H1 (cell line): ENCODE measurements around the gene CGNL1. TPM values are rescaled to one million over a fixed set of nuclear protein-coding genes. Genes with fewer than 3 reads are reported as not detected.

ENCODE experiments used
- CTCF ChIA-PET: fragments of 300-600 bp; sonication (Branson Sonifier 250); formaldehyde crosslinking; loops from one replicate; lab custom pipeline; 2021; ENCODE audit not compliant: partially characterized antibody; lab: Charles Lee
- POLR2A ChIA-PET: fragments of 300-600 bp; sonication (Branson Sonifier 250); formaldehyde crosslinking; loops from one replicate; lab custom pipeline; 2021; ENCODE audit warnings: inconsistent platforms; ENCODE audit not compliant: partially characterized antibody; lab: Charles Lee
- DNase-seq, 2 experiments: peaks; one replicate each; pipeline versions ENCODE4 v3.0.0 to v3.0.0-alpha.2; 2010 to 2022; ENCODE audit warnings: low spot score in 2 of 2, low read depth in 1 of 2, mixed read lengths in 1 of 2
- FAIRE-seq: peaks from 2 replicates; lab custom pipeline; 2011; peaks lifted over from hg19 to GRCh38; lab: Jason Lieb, UNC
- H2AFZ ChIP-seq: 2 replicates; pipeline ENCODE4 v1.8.1; 2012; ENCODE audit warnings: low read length, inconsistent platforms
- H2AK5ac ChIP-seq: 2 replicates; pipeline ENCODE4 v1.6.1; 2013; ENCODE audit warnings: low read depth, low read length
- H2BK120ac ChIP-seq: replicated peaks from 2 replicates; pipeline ENCODE3; 2013; ENCODE audit warnings: low read depth, low read length, inconsistent platforms
- H2BK12ac ChIP-seq: 2 replicates; pipeline ENCODE4 v1.6.1; 2013; ENCODE audit warnings: low read depth, low read length
- H2BK15ac ChIP-seq: 2 replicates; pipeline ENCODE4 v1.6.1; 2013; ENCODE audit warnings: low read length
- H2BK20ac ChIP-seq: 2 replicates; pipeline ENCODE4 v1.6.1; 2013; ENCODE audit warnings: low read length
- H2BK5ac ChIP-seq: 2 replicates; pipeline ENCODE4 v1.6.1; 2013; ENCODE audit warnings: low read depth, low read length
- H3K14ac ChIP-seq: 2 replicates; pipeline ENCODE4 v1.6.1; 2013; ENCODE audit warnings: inconsistent platforms; ENCODE audit not compliant: insufficient read length
- H3K18ac ChIP-seq: 2 replicates; pipeline ENCODE4 v1.6.1; 2013; ENCODE audit warnings: low read length; ENCODE audit errors: extremely low read depth
- H3K23ac ChIP-seq: 2 replicates; pipeline ENCODE4 v1.6.1; 2013; ENCODE audit warnings: inconsistent platforms; ENCODE audit not compliant: insufficient read length
- H3K23me2 ChIP-seq: 2 replicates; pipeline ENCODE4 v1.6.1; 2013; ENCODE audit warnings: low read depth, low read length
- H3K27ac ChIP-seq: 2 replicates; pipeline ENCODE4 v1.6.1; 2011; ENCODE audit warnings: low read depth, low read length, inconsistent platforms
- H3K27me3 ChIP-seq, 4 experiments: replicated peaks in 1 of 4; 1 replicate in 1 of 4; 2 replicates in 3 of 4; pipeline versions ENCODE4 v1.6.1 to v1.8.1; 2011 to 2013; ENCODE audit warnings: low read length in 3 of 4, mild to moderate bottlenecking in 3 of 4, inconsistent platforms in 2 of 4, mixed read lengths in 2 of 4, moderate library complexity in 1 of 4; ENCODE audit not compliant: control insufficient read depth in 3 of 4, insufficient read depth in 3 of 4; ENCODE audit errors: extremely low read depth in 1 of 4
- H3K36me3 ChIP-seq, 4 experiments: 2 replicates each; pipeline versions ENCODE4 v1.6.1 to v1.8.1; 2011 to 2013; ENCODE audit warnings: mild to moderate bottlenecking in 4 of 4, low read length in 3 of 4, moderate library complexity in 2 of 4, control low read depth in 1 of 4, inconsistent platforms in 1 of 4; ENCODE audit not compliant: insufficient read depth in 4 of 4, control insufficient read depth in 2 of 4
- H3K4ac ChIP-seq: replicated peaks from 2 replicates; pipeline ENCODE3; 2013; ENCODE audit warnings: low read length, low read depth, mixed read lengths, inconsistent platforms; ENCODE audit not compliant: insufficient read length
- H3K4me1 ChIP-seq, 4 experiments: replicated peaks in 1 of 4; 1 replicate in 1 of 4; 2 replicates in 3 of 4; pipeline versions ENCODE4 v1.6.1 to v1.8.1; 2011 to 2013; ENCODE audit warnings: low read length in 3 of 4, inconsistent platforms in 2 of 4, mixed read lengths in 1 of 4; ENCODE audit not compliant: insufficient read depth in 4 of 4, control insufficient read depth in 3 of 4
- H3K4me2 ChIP-seq, 2 experiments: 2 replicates each; pipeline versions ENCODE4 v1.6.1 to v1.8.1; 2011 to 2013; ENCODE audit warnings: low read depth in 2 of 2, low read length in 2 of 2, control low read depth in 1 of 2, inconsistent platforms in 1 of 2, mild to moderate bottlenecking in 1 of 2; ENCODE audit not compliant: insufficient read depth in 1 of 2
- H3K4me3 ChIP-seq, 4 experiments: fragments of 200-600, 300-600 bp in 1 of 4; sonication (generic), shearing (Covaris generic), sonication (Bioruptor Twin) in 1 of 4; 2 replicates each; pipeline versions ENCODE4 v1.5.1 to v1.8.1; 2011 to 2016; ENCODE audit warnings: low read length in 4 of 4, low read depth in 3 of 4, control low read depth in 2 of 4, inconsistent platforms in 2 of 4, mild to moderate bottlenecking in 2 of 4, mixed read lengths in 1 of 4, moderate library complexity in 1 of 4; ENCODE audit not compliant: insufficient read depth in 2 of 4; ENCODE audit errors: extremely low read depth in 1 of 4
- H3K56ac ChIP-seq: replicated peaks from 2 replicates; pipeline ENCODE3; 2013; ENCODE audit warnings: low read depth, mild to moderate bottlenecking, mixed read lengths, low read length, inconsistent platforms; ENCODE audit not compliant: insufficient read length
- H3K79me1 ChIP-seq: 2 replicates; pipeline ENCODE4 v1.6.1; 2013; ENCODE audit warnings: low read depth, low read length, control low read depth
- H3K79me2 ChIP-seq, 2 experiments: 2 replicates each; pipeline versions ENCODE4 v1.6.1 to v1.8.1; 2012 to 2013; ENCODE audit warnings: low read length in 2 of 2, mild to moderate bottlenecking in 2 of 2, inconsistent platforms in 1 of 2; ENCODE audit not compliant: insufficient read depth in 2 of 2, control insufficient read depth in 1 of 2
- H3K9ac ChIP-seq, 4 experiments: replicated peaks in 1 of 4; 1 replicate in 1 of 4; 2 replicates in 3 of 4; pipeline versions ENCODE4 v1.6.1 to v1.8.1; 2011 to 2013; ENCODE audit warnings: low read depth in 3 of 4, low read length in 3 of 4, control low read depth in 2 of 4, mild to moderate bottlenecking in 2 of 4, moderate library complexity in 2 of 4, inconsistent platforms in 1 of 4; ENCODE audit errors: extremely low read depth in 1 of 4
- H3K9me3 ChIP-seq, 2 experiments: 2 replicates each; pipeline versions ENCODE4 v1.6.1 to v1.8.1; 2012 to 2013; ENCODE audit warnings: mild to moderate bottlenecking in 2 of 2, moderate library complexity in 2 of 2, control low read depth in 1 of 2, inconsistent platforms in 1 of 2, low read depth in 1 of 2, low read length in 1 of 2, mixed read lengths in 1 of 2; ENCODE audit not compliant: insufficient read depth in 2 of 2
- H4K20me1 ChIP-seq, 2 experiments: replicated peaks in 1 of 2; 2 replicates each; pipeline versions ENCODE3 to v1.8.1; 2011 to 2013; ENCODE audit warnings: inconsistent platforms in 2 of 2, low read length in 2 of 2, mild to moderate bottlenecking in 1 of 2; ENCODE audit not compliant: insufficient read depth in 2 of 2, control insufficient read depth in 1 of 2
- H4K5ac ChIP-seq: 2 replicates; pipeline ENCODE4 v1.6.1; 2013; ENCODE audit warnings: low read length, low read depth, mixed read lengths, inconsistent platforms; ENCODE audit not compliant: insufficient read length
- H4K8ac ChIP-seq: 2 replicates; pipeline ENCODE4 v1.8.0; 2013; ENCODE audit warnings: mild to moderate bottlenecking, moderate library complexity, low read length, inconsistent platforms; ENCODE audit not compliant: insufficient read depth; ENCODE audit errors: extremely low read depth
- H4K91ac ChIP-seq: replicated peaks from 2 replicates; pipeline ENCODE3; 2013; ENCODE audit warnings: low read length, mixed read lengths, inconsistent platforms; ENCODE audit not compliant: insufficient read length
- BRCA1 ChIP-seq: IDR thresholded peaks from 2 replicates; pipeline ENCODE4 v1.6.1; 2012; ENCODE audit warnings: low read depth, low read length, improper control_type of control experiment
- E2F6 ChIP-seq: IDR thresholded peaks from 2 replicates; pipeline ENCODE4 v1.6.1; 2012; ENCODE audit warnings: inconsistent platforms
- RBBP5 ChIP-seq: IDR thresholded peaks from 2 replicates; pipeline ENCODE4 v1.7.1; 2012; ENCODE audit warnings: low read depth, mild to moderate bottlenecking, inconsistent platforms, low read length, moderate library complexity, borderline replicate concordance
- SP1 ChIP-seq: IDR thresholded peaks from 2 replicates; pipeline ENCODE4 v1.6.1; 2011; ENCODE audit warnings: low read depth, low read length
- SUZ12 ChIP-seq: fragments of 200-600 bp; sonication (generic); IDR thresholded peaks from 2 replicates; pipeline ENCODE4 v1.6.1; 2012; ENCODE audit warnings: mild to moderate bottlenecking, inconsistent platforms, low read length, moderate library complexity, mixed read lengths
- WGBS, 2 experiments: shearing (Covaris generic) in 1 of 2; methylation state at CpG; one replicate each; pipeline versions ENCODE4 v1.1.6 to v1.1.7; 2013 to 2015; ENCODE audit warnings: low lambda C conversion rate in 2 of 2, mixed read lengths in 2 of 2, inconsistent platforms in 1 of 2, low coverage in 1 of 2, missing lambda C conversion rate in 1 of 2; ENCODE audit not compliant: insufficient replicate concordance in 2 of 2, insufficient coverage in 1 of 2, insufficient read length in 1 of 2; ENCODE audit errors: extremely low coverage in 1 of 2, missing lambda C conversion rate in 1 of 2; 5-methylcytosine and 5-hydroxymethylcytosine counted together
- polyA plus RNA-seq, 7 experiments: library from polyadenylated mRNA; depleted of rRNA in 3 of 7; stranded (reverse) in 5 of 7; unstranded in 2 of 7; fragments of >200 nt in 5 of 7; fragments of 200-250 nt in 2 of 7; gene quantifications; 1 replicate in 5 of 7; 2 replicates in 1 of 7; 4 replicates in 1 of 7; pipeline versions ENCODE4 v1.2.1 to v1.2.3, GENCODE V29; 2011 to 2013; ENCODE audit warnings: missing spikeins in 2 of 7, mixed read lengths in 2 of 7
- total RNA-seq: library from RNA; stranded (reverse); fragmentation: NEBNext Ultra II Directional; extraction: Animal tissue kit (Norgen Biotek cat#: 25700); gene quantifications from 2 replicates; pipeline ENCODE4 v1.2.1, GENCODE V29; 2021
- TF ChIP-seq, protein P1 (sequence below), 3 experiments: IDR thresholded peaks; 1 replicate in 2 of 3; 2 replicates in 1 of 3; pipeline versions ENCODE4 v1.5.1 to v1.6.1; 2011; ENCODE audit warnings: low read length in 3 of 3, mild to moderate bottlenecking in 3 of 3, inconsistent platforms in 2 of 3, low read depth in 1 of 3, moderate library complexity in 1 of 3; ENCODE audit not compliant: insufficient read depth in 1 of 3; ENCODE audit errors: control extremely low read depth in 1 of 3

Gene CGNL1
- total and polyA plus RNA-seq, 2 of the 8 experiments (the other 6 are each of a cell fraction or from before 2014, with no cell fraction given): 21.8 to 75.6 TPM

GRCh38 chr15:57545995-57546394 lies 169.7 kb downstream of the CGNL1 start:
- no peak overlapping the region for H2BK12ac ChIP-seq
- H3K4me1 ChIP-seq: peaks cover 0 to under 1% (median under 1%) of the 10 kb centered on the region in 4 experiments; a peak in 4 of 7 replicates
- no peak overlapping the region for H2BK120ac ChIP-seq
- ChIA-PET CTCF (interaction anchor here (0.6 to 9.9 kb wide), 20 partner anchors 8 to 409 kb away, joined by 3 to 181 read pairs (median 5); no protein-coding TSS in a partner anchor), POLR2A (no interaction called here)
- DNase-seq (no peak), FAIRE-seq (no peak)
- H3K9me3 ChIP-seq: no peaks in the 10 kb centered on the region
- H4K5ac ChIP-seq: no peak overlapping the region
- no peak overlapping the region for H4K8ac ChIP-seq
- no peak overlapping the region for H3K27ac ChIP-seq
- no peak overlapping the region for H3K9ac ChIP-seq
- H4K20me1 ChIP-seq: no peaks in the 10 kb centered on the region
- H3K27me3 ChIP-seq: no peaks in the 10 kb centered on the region
- no peak overlapping the region for H4K91ac ChIP-seq
- H3K36me3 ChIP-seq: peaks cover 29 to 72% (median 45%) of the 10 kb centered on the region in 4 experiments
- no peaks in the 10 kb centered on the region; the same call in 1 of the 2 replicates for H3K79me1 ChIP-seq
- H3K79me2 ChIP-seq: no peaks in the 10 kb centered on the region
- no peak overlapping the region for H2AFZ ChIP-seq
- no peak overlapping the region for H3K23ac ChIP-seq
- no peak overlapping the region for H2BK20ac ChIP-seq
- H3K56ac ChIP-seq: no peak overlapping the region
- no peak overlapping the region for H3K4me3 ChIP-seq
- H3K4me2 ChIP-seq: no peak overlapping the region
- H3K23me2 ChIP-seq: no peaks in the 10 kb centered on the region
- H2BK5ac ChIP-seq: no peak overlapping the region; the same call in 1 of the 2 replicates
- no peak overlapping the region for H3K14ac ChIP-seq
- 93% methylated on average over 8 of the region's 8 CpGs; no CpG with 5 or more reads in 1 of the 2 experiments for WGBS, 2 experiments
- H2BK15ac ChIP-seq: no peak overlapping the region
- H3K4ac ChIP-seq: no peak overlapping the region
- TF ChIP-seq, protein P1, sequence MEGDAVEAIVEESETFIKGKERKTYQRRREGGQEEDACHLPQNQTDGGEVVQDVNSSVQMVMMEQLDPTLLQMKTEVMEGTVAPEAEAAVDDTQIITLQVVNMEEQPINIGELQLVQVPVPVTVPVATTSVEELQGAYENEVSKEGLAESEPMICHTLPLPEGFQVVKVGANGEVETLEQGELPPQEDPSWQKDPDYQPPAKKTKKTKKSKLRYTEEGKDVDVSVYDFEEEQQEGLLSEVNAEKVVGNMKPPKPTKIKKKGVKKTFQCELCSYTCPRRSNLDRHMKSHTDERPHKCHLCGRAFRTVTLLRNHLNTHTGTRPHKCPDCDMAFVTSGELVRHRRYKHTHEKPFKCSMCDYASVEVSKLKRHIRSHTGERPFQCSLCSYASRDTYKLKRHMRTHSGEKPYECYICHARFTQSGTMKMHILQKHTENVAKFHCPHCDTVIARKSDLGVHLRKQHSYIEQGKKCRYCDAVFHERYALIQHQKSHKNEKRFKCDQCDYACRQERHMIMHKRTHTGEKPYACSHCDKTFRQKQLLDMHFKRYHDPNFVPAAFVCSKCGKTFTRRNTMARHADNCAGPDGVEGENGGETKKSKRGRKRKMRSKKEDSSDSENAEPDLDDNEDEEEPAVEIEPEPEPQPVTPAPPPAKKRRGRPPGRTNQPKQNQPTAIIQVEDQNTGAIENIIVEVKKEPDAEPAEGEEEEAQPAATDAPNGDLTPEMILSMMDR (IDR thresholded peaks at IDR 0.05; ENCODE audit: control extremely low read depth in 1 of 3, insufficient read depth in 1 of 3, low read depth in 1 of 3, low read length in 3 of 3): no peak
- TF ChIP-seq SUZ12 (no peak), SP1 (no peak), BRCA1 (no peak), RBBP5 (no peak), E2F6 (no peak)
- no peak overlapping the region for H3K18ac ChIP-seq
- H2AK5ac ChIP-seq: no peak overlapping the region
